Gastrocnemius medialis (tissue), 4 donors: Measurements from ENCODE around the gene SPECC1L. TPM values are rescaled to one million over a fixed set of nuclear protein-coding genes. Genes with fewer than 3 reads are reported as not detected.
"Not testable (repeated sequence)": the region's sequence is repeated elsewhere in the genome, so short reads cannot be mapped to it uniquely, and the experiment has no call there.

ENCODE experiments used
- ATAC-seq, 2 donors: fragments of 150-250 bp; one replicate each; pipeline ENCODE4 v1.9.1; 2016
- DNase-seq, 2 donors: peaks; one replicate each; pipeline ENCODE4 v3.0.0-alpha.2; 2019
- H3K27ac ChIP-seq, 4 donors: fragments of 200-600 bp; sonication (generic); 1 replicate in 1 of 4; 2 replicates in 3 of 4; pipeline ENCODE4 v1.5.1; 2016 to 2018; ENCODE audit warnings: mild to moderate bottlenecking in 2 of 4, moderate library complexity in 1 of 4
- H3K27me3 ChIP-seq, 3 donors: fragments of 200-600 bp; sonication (generic) in 2 of 3; 1 replicate in 1 of 3; 2 replicates in 2 of 3; pipeline versions ENCODE4 v1.5.1 to v1.6.0; 2016 to 2019; ENCODE audit warnings: mild to moderate bottlenecking in 1 of 3, moderate library complexity in 1 of 3
- H3K36me3 ChIP-seq, 2 donors: fragments of 200-600 bp; sonication (generic) in 1 of 2; one replicate each; pipeline ENCODE4 v1.5.1; 2017 to 2018
- H3K4me1 ChIP-seq, 2 donors: fragments of 200-600 bp; sonication (generic) in 1 of 2; one replicate each; pipeline ENCODE4 v1.5.1; 2016 to 2017; ENCODE audit warnings: mild to moderate bottlenecking in 2 of 2
- H3K4me3 ChIP-seq, 4 donors: fragments of 200-600 bp; sonication (generic) in 3 of 4; 1 replicate in 1 of 4; 2 replicates in 3 of 4; pipeline ENCODE4 v1.5.1; 2016 to 2019; ENCODE audit warnings: mild to moderate bottlenecking in 2 of 4
- H3K9me3 ChIP-seq, 3 donors: fragments of 200-600 bp; sonication (generic) in 2 of 3; 1 replicate in 1 of 3; 2 replicates in 2 of 3; pipeline ENCODE4 v1.5.1; 2016 to 2019
- POLR2A ChIP-seq, 2 donors: fragments of 450-650 bp; IDR thresholded peaks; one replicate each; pipeline ENCODE4 v1.6.1; 2017; ENCODE audit warnings: antibody characterized with exemption in 2 of 2, mild to moderate bottlenecking in 2 of 2, moderate library complexity in 2 of 2
- in situ Hi-C, 4 donors: fragments of 200-750 bp; cut with MboI; loops; one replicate each; pipeline versions ENCODE4 v1.15.0 to v1.8.0; 2017; ENCODE audit warnings: low sequenced_read_pairs in 4 of 4
- intact Hi-C: fragments of 100-400 bp; cut with DNase I; formaldehyde crosslinking; loops from one replicate; pipeline ENCODE4 v1.15.1; 2023; ENCODE audit warnings: low total_unique reads
- total RNA-seq, 4 donors: library from RNA; depleted of rRNA; stranded (reverse); fragments of >200 nt; gene quantifications; one replicate each; pipeline versions ENCODE4 v1.1.0 to v1.2.3, GENCODE V29; 2016
- TF ChIP-seq, protein P1 (sequence below), 5 experiments: fragments of 450-650 bp in 3 of 5; fragments of 200-600 bp in 2 of 5; sonication (generic) in 2 of 5; IDR thresholded peaks in 4 of 5; conservative IDR thresholded peaks in 1 of 5; 1 replicate in 4 of 5; 2 replicates in 1 of 5; pipeline ENCODE4 v1.5.1; 2016 to 2019; ENCODE audit warnings: antibody characterized with exemption in 5 of 5, mild to moderate bottlenecking in 3 of 5, moderate library complexity in 3 of 5

Gene SPECC1L
- total RNA-seq, 4 donors from 2014 or later = 16.2 to 19.9 (median 18.7) TPM

DNA sequence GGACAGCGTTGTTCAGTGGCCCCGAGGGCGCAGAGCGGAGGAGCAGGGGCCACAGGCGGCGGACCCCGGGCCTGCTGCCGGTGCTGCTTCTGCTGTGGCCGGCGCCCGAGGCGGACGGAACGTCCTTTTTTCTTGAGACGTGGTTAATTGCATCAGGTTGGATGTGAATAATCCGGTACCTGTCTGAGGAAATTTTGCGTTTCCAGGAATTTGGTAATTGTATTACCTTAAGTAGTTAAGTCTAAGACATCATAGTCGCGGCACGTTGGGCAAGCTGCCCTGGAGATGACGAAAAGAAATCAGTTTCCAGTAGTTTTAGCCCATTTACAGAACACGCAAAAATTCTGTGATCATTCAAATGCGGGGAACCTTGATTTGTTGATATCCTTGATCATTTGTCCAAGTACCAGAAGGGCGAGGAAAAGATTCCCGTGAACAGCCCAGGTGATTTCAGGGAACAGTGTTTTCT lies 789 bp downstream of the SPECC1L start:
- H3K9me3 ChIP-seq = no peaks in the 10 kb centered on the region
- intact Hi-C loops = no loop called here
- H3K4me3 ChIP-seq = peak overlapping the region; percentile 76 to 99 (median 82)
- peak overlapping the region; percentile 87 to 96 (median 92) for H3K27ac ChIP-seq
- DNase-seq (no peak), ATAC-seq (no peak)
- no peaks in the 10 kb centered on the region for H3K27me3 ChIP-seq
- in situ Hi-C loops = no loop called here
- H3K4me1 ChIP-seq = peaks cover 38 to 39% of the 10 kb centered on the region in 2 donors
- TF ChIP-seq POLR2A (IDR thresholded peaks at IDR 0.05) = no peak
- TF ChIP-seq, protein P1, sequence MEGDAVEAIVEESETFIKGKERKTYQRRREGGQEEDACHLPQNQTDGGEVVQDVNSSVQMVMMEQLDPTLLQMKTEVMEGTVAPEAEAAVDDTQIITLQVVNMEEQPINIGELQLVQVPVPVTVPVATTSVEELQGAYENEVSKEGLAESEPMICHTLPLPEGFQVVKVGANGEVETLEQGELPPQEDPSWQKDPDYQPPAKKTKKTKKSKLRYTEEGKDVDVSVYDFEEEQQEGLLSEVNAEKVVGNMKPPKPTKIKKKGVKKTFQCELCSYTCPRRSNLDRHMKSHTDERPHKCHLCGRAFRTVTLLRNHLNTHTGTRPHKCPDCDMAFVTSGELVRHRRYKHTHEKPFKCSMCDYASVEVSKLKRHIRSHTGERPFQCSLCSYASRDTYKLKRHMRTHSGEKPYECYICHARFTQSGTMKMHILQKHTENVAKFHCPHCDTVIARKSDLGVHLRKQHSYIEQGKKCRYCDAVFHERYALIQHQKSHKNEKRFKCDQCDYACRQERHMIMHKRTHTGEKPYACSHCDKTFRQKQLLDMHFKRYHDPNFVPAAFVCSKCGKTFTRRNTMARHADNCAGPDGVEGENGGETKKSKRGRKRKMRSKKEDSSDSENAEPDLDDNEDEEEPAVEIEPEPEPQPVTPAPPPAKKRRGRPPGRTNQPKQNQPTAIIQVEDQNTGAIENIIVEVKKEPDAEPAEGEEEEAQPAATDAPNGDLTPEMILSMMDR (IDR thresholded peaks at IDR 0.05 in 4 of 5, conservative IDR thresholded peaks at IDR 0.05 in 1 of 5) = no peak
- no peaks in the 10 kb centered on the region for H3K36me3 ChIP-seq

DNA sequence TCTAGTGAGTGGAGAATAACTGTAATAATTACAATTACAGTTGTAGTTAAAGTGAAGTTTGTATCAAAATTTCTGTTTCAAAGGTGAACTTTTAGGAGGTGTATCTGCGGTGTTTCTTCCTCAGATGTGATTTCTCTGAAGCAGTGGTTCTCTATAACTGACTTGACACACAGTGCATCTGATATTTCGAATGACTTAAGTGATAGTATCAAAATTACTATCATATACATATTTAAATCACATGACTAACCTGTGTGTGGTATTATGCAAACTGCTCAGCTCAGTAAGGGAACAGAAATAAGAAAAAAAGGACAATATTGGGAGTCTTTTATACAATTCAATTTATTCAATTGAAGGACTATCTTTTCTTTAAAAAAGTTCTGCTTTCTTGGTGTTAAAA lies 2.4 kb downstream of the SPECC1L start:
- H3K27me3 ChIP-seq, H3K9me3 ChIP-seq, DNase-seq, ATAC-seq, H3K4me3 ChIP-seq, in situ Hi-C loops, intact Hi-C loops, H3K36me3 ChIP-seq: not testable (repeated sequence)
- Histone ChIP-seq H3K27ac (peak overlapping the region in 1 of 4 donors; percentile 42), H3K4me1 (peaks cover 38 to 39% of the 10 kb centered on the region in 2 donors)

DNA sequence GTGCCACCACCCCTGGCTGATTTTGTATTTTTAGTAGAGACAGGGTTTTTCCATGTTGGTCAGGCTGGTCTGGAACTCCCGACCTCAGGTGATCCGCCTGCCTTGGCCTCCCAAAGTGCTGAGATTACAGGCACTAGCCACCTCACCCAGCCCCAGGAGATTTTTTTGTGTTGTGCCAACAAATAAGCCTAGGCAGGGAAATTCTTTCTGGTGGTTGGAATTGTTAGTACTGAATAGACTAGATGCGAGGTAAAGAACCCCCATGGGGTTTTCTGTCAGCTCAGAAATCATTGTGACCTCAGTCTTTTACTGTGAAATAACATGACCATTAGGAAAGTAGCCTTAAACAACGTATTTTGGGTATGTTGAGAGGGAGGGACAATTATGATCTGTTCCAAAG lies 3.3 kb downstream of the SPECC1L start:
- in situ Hi-C loops, H3K4me3 ChIP-seq, intact Hi-C loops, H3K27me3 ChIP-seq, DNase-seq, H3K9me3 ChIP-seq, ATAC-seq, H3K36me3 ChIP-seq: not testable (repeated sequence)
- Histone ChIP-seq H3K27ac (peak overlapping the region; percentile 25 to 56 (median 46)), H3K4me1 (peaks cover 38 to 39% of the 10 kb centered on the region in 2 donors)

DNA sequence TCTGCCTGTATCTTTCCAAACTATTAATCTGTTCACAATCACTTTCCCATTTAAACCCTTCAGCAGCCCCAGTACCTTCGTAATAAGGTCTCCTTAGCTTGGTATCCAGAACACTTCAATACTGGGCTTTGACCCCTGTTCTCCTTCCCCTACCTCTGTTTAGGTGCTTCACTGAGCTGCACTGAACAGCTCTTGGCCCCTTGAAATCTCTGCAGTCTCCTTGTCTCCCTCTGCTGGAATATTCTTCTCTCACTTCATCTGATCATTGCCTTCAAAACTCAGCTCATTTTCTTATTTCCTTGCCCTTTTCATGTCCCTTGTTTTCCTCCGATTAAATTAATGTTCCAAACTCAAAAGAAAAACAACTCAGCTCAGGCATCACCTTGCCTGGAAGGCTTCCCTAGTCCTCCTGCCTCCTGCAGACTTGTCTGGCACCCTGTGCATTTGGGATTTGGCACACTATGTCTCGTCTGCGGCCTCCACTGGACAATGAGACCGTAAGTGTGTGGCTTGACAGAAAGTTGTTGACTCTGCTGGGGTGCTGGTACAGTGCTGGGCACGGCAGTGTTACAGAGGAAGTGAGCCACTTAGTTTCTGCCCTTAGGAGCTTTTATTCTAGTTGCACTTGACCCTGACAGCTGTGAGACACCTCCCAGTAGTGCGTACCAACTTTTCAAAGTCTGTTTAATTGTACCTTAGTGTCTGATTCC lies 4.2 kb downstream of the SPECC1L start:
- DNase-seq, in situ Hi-C loops, ATAC-seq, H3K27me3 ChIP-seq, H3K4me3 ChIP-seq, H3K36me3 ChIP-seq, intact Hi-C loops, H3K9me3 ChIP-seq: not testable (repeated sequence)
- Histone ChIP-seq H3K27ac (peak overlapping the region; percentile 42 to 62 (median 55)), H3K4me1 (peaks cover 39 to 41% of the 10 kb centered on the region in 2 donors)

DNA sequence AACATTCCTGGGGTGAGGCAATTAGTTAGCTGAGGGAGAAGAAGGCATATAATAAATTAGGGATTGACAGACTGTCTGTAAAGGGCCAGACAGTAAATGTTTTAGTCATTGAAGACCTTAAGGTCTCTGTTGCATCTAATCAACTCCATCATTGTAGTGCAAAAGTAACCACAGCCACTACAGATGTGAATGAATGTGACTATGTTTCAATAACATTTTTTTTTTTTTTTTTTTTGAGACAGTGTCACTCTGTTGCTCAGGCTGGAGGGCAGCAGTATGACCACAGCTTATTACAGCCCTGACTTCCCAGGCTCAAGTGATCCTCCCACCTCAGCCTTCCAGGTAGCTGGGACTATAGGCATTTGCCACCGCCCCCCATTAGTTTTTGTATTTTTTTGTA lies 9.7 kb downstream of the SPECC1L start:
- H3K9me3 ChIP-seq, H3K4me3 ChIP-seq, ATAC-seq, H3K27me3 ChIP-seq, intact Hi-C loops, in situ Hi-C loops, DNase-seq, H3K27ac ChIP-seq, H3K36me3 ChIP-seq: not testable (repeated sequence)
- H3K4me1 ChIP-seq = peaks cover 3 to 21% of the 10 kb centered on the region in 2 donors

DNA sequence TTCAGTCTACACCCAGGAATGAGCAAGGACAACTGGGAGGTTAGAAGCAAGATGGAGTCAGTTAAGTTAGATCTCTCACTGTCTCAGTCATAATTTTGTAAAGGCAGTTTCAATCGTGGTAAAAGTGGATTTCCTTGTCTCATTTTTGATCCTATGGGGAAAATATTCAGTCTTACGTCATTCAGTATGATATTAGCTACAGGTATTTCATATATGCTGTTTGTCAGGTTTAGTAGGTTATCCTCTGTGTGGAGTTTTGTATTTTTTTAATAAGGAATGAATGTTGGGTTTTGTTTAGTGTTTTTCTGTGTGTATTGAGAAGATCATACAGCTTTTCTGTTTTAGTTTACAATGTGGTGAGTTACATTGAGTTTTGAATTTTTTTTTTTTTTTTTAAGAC lies 11.8 kb downstream of the SPECC1L start:
- peaks cover 20 to 34% of the 10 kb centered on the region in 2 donors for H3K4me1 ChIP-seq
- in situ Hi-C loops = no loop called here

More for the DNA sequence above, 11.8 kb downstream of the SPECC1L start:
- Histone ChIP-seq H3K9me3 (no peaks in the 10 kb centered on the region), H3K27ac (no peak overlapping the region), H3K4me3 (no peak overlapping the region), H3K36me3 (no peaks in the 10 kb centered on the region), H3K27me3 (no peaks in the 10 kb centered on the region)
- intact Hi-C loops = no loop called here
- TF ChIP-seq POLR2A (IDR thresholded peaks at IDR 0.05) = no peak
- TF ChIP-seq, protein P1 (IDR thresholded peaks at IDR 0.05 in 4 of 5, conservative IDR thresholded peaks at IDR 0.05 in 1 of 5) = no peak
- DNase-seq (no peak), ATAC-seq (no peak)
